Measurements from ENCODE around the gene OR4D11. TPM values are rescaled to one million over a fixed set of nuclear protein-coding genes. Genes with fewer than 3 reads are reported as not detected.

The OR4D11 gene
- total and polyA plus RNA-seq, 2 of the 13 experiments (the other 11 are each of a cell fraction or from before 2014, with no cell fraction given), result not detected

DNA sequence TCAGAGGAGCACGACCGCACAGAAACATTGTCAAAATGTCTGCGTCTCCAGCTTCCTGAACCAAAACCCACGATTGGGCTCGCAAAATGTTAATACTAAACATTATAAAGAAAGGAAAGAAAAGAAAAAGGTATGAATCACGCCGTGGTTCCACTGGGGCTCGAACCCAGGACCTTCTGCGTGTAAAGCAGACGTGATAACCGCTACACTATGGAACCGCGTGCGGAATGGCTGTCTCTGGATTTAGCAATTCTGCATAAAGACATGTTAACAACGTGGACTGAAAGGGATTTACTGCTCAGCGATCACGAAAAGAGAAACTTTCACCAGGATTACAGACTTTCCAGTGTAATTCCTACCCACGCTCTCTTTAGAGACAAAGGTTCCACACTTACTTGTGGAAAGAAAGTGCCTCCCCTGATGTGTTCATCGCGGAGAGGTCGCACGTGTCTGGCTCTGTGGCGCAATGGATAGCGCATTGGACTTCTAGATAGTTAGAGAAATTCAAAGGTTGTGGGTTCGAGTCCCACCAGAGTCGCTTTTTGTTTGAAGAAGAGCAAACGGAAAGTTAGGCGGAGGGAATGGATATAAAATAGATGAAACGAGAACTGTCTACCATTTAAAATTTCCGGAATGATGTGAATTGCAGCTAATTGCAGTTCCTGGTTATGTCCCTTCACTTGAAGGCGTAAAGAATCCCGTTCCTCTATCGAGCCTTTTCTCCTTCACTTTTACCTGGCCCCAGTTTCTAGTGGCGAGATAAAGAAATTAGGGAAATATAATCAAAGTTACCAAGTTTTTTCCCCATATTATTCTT is 47.7 kb downstream of the OR4D11 start (continued):
- TF ChIP-seq, protein P1, sequence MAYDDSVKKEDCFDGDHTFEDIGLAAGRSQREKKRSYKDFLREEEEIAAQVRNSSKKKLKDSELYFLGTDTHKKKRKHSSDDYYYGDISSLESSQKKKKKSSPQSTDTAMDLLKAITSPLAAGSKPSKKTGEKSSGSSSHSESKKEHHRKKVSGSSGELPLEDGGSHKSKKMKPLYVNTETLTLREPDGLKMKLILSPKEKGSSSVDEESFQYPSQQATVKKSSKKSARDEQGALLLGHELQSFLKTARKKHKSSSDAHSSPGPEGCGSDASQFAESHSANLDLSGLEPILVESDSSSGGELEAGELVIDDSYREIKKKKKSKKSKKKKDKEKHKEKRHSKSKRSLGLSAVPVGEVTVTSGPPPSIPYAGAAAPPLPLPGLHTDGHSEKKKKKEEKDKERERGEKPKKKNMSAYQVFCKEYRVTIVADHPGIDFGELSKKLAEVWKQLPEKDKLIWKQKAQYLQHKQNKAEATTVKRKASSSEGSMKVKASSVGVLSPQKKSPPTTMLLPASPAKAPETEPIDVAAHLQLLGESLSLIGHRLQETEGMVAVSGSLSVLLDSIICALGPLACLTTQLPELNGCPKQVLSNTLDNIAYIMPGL (CRISPR knock-in tag; IDR thresholded peaks at IDR 0.05; ENCODE audit: borderline replicate concordance in 1 of 2, low read depth in 1 of 2), result peak; percentile 96 to 99
- TF ChIP-seq FOSL2 (CRISPR knock-in tag; IDR thresholded peaks at IDR 0.05), result peak; percentile 46
- TF ChIP-seq NR2F1 (CRISPR knock-in tag; IDR thresholded peaks at IDR 0.05), result 0 out of 4 replicates have a peak, but pooled peaks of 1 of the 2 experiments have one; percentile 9
- 0 out of 4 replicates have a peak, but pooled peaks of 1 of the 2 experiments have one; percentile 25 for TF ChIP-seq EP300 (IDR thresholded peaks at IDR 0.05; ENCODE audit: low read depth in 2 of 2, low read length in 2 of 2)
- TF ChIP-seq EP300 (CRISPR knock-in tag; IDR thresholded peaks at IDR 0.05; ENCODE audit: borderline replicate concordance), result no peak
- peak; percentile 51; the same call in 1 of the 2 replicates for TF ChIP-seq CBX5 (CRISPR knock-in tag; IDR thresholded peaks at IDR 0.05; ENCODE audit: borderline replicate concordance)
- peak; percentile 83 for TF ChIP-seq RBM22 (optimal IDR thresholded peaks at IDR 0.05; ENCODE audit: low read length)
- TF ChIP-seq KDM5A (IDR thresholded peaks at IDR 0.05; ENCODE audit: borderline replicate concordance, low read length), result peak; percentile 27; the same call in 1 of the 2 replicates
- peak; percentile 82; the same call in 1 of the 2 replicates for TF ChIP-seq SSRP1 (CRISPR knock-in tag; IDR thresholded peaks at IDR 0.05)
- TF ChIP-seq ZNF441 (CRISPR knock-in tag; IDR thresholded peaks at IDR 0.05; ENCODE audit: borderline replicate concordance), result 0 out of 2 replicates have a peak, but pooled peaks have one; percentile 61
- TF ChIP-seq FOXM1 (CRISPR knock-in tag; IDR thresholded peaks at IDR 0.05), result no peak
- no peak for TF ChIP-seq NPAS2 (CRISPR knock-in tag; IDR thresholded peaks at IDR 0.05; ENCODE audit: borderline replicate concordance)
- peak; percentile 8; the same call in 1 of the 2 replicates for TF ChIP-seq ZNF607 (CRISPR knock-in tag; IDR thresholded peaks at IDR 0.05; ENCODE audit: borderline replicate concordance)
- TF ChIP-seq MEF2D (CRISPR knock-in tag; IDR thresholded peaks at IDR 0.05), result 0 out of 2 replicates have a peak, but pooled peaks have one; percentile 50
- no peak for TF ChIP-seq GFI1 (CRISPR knock-in tag; IDR thresholded peaks at IDR 0.05; ENCODE audit: borderline replicate concordance)
- TF ChIP-seq ZMYM4 (CRISPR knock-in tag; IDR thresholded peaks at IDR 0.05), result peak; percentile 6; the same call in 1 of the 2 replicates
- TF ChIP-seq ZNF331 (CRISPR knock-in tag; IDR thresholded peaks at IDR 0.05), result peak; percentile 65
- TF ChIP-seq, protein P2, sequence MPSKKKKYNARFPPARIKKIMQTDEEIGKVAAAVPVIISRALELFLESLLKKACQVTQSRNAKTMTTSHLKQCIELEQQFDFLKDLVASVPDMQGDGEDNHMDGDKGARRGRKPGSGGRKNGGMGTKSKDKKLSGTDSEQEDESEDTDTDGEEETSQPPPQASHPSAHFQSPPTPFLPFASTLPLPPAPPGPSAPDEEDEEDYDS (CRISPR knock-in tag; IDR thresholded peaks at IDR 0.05), result peak; percentile 5; the same call in 1 of the 2 replicates
- TF ChIP-seq, protein P3, sequence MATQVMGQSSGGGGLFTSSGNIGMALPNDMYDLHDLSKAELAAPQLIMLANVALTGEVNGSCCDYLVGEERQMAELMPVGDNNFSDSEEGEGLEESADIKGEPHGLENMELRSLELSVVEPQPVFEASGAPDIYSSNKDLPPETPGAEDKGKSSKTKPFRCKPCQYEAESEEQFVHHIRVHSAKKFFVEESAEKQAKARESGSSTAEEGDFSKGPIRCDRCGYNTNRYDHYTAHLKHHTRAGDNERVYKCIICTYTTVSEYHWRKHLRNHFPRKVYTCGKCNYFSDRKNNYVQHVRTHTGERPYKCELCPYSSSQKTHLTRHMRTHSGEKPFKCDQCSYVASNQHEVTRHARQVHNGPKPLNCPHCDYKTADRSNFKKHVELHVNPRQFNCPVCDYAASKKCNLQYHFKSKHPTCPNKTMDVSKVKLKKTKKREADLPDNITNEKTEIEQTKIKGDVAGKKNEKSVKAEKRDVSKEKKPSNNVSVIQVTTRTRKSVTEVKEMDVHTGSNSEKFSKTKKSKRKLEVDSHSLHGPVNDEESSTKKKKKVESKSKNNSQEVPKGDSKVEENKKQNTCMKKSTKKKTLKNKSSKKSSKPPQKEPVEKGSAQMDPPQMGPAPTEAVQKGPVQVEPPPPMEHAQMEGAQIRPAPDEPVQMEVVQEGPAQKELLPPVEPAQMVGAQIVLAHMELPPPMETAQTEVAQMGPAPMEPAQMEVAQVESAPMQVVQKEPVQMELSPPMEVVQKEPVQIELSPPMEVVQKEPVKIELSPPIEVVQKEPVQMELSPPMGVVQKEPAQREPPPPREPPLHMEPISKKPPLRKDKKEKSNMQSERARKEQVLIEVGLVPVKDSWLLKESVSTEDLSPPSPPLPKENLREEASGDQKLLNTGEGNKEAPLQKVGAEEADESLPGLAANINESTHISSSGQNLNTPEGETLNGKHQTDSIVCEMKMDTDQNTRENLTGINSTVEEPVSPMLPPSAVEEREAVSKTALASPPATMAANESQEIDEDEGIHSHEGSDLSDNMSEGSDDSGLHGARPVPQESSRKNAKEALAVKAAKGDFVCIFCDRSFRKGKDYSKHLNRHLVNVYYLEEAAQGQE (IDR thresholded peaks at IDR 0.05; ENCODE audit: borderline replicate concordance in 1 of 2, low read depth in 1 of 2, low read length in 2 of 2), result peak in 1 of 2 experiments; percentile 2; a peak in 1 of 4 replicates
- peak; percentile 15; the same call in 1 of the 2 replicates for TF ChIP-seq SP2 (CRISPR knock-in tag; IDR thresholded peaks at IDR 0.05)
- TF ChIP-seq, protein P4, sequence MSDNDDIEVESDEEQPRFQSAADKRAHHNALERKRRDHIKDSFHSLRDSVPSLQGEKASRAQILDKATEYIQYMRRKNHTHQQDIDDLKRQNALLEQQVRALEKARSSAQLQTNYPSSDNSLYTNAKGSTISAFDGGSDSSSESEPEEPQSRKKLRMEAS (IDR thresholded peaks at IDR 0.05), result peak; percentile 85
- peak; percentile 79; the same call in 1 of the 2 replicates for TF ChIP-seq CC2D1A (CRISPR knock-in tag; IDR thresholded peaks at IDR 0.05)
